HL-60 (cell line): ENCODE measurements around the gene TSPEAR.

Experiments
- DNase-seq, 2 experiments: peaks; one replicate each; pipeline ENCODE4 v3.0.0-alpha.2; 2010 to 2020; ENCODE audit warnings: low read depth in 1 of 2, low spot score in 1 of 2
- H3K27ac ChIP-seq: fragments of 250-450 bp; sonication (Bioruptor Pico); replicated peaks from 2 replicates; pipeline ENCODE4 v1.5.1; 2020; ENCODE audit warnings: mild to moderate bottlenecking, moderate library complexity
- H3K27me3 ChIP-seq: fragments of 250-450 bp; sonication (Bioruptor Pico); 2 replicates; pipeline ENCODE4 v1.5.1; 2021; ENCODE audit warnings: mild to moderate bottlenecking, moderate library complexity; ENCODE audit not compliant: insufficient read depth, poor library complexity, severe bottlenecking
- H3K4me3 ChIP-seq: replicated peaks from 2 replicates; pipeline ENCODE4 v1.5.1; 2011; ENCODE audit warnings: mild to moderate bottlenecking, control low read depth, low read length; ENCODE audit not compliant: insufficient read depth
- GABPA ChIP-seq: IDR thresholded peaks from 2 replicates; pipeline ENCODE4 v1.6.1; 2012; ENCODE audit warnings: low read depth
- POLR2AphosphoS5 ChIP-seq: IDR thresholded peaks from 2 replicates; pipeline ENCODE4 v1.6.1; 2012; ENCODE audit warnings: low read depth
- SPI1 ChIP-seq: IDR thresholded peaks from 2 replicates; pipeline ENCODE4 v1.6.1; 2012; ENCODE audit warnings: low read depth, mild to moderate bottlenecking, borderline replicate concordance
- TF ChIP-seq, protein P1 (sequence below): IDR thresholded peaks from one replicate; pipeline ENCODE4 v1.5.1; 2011; ENCODE audit warnings: low read length, control low read depth, inconsistent platforms; ENCODE audit not compliant: insufficient read depth
- TF ChIP-seq, protein P2 (sequence below): IDR thresholded peaks from 2 replicates; pipeline ENCODE4 v1.6.1; 2012; ENCODE audit warnings: low read depth; ENCODE audit not compliant: insufficient replicate concordance

Gene TSPEAR

DNA sequence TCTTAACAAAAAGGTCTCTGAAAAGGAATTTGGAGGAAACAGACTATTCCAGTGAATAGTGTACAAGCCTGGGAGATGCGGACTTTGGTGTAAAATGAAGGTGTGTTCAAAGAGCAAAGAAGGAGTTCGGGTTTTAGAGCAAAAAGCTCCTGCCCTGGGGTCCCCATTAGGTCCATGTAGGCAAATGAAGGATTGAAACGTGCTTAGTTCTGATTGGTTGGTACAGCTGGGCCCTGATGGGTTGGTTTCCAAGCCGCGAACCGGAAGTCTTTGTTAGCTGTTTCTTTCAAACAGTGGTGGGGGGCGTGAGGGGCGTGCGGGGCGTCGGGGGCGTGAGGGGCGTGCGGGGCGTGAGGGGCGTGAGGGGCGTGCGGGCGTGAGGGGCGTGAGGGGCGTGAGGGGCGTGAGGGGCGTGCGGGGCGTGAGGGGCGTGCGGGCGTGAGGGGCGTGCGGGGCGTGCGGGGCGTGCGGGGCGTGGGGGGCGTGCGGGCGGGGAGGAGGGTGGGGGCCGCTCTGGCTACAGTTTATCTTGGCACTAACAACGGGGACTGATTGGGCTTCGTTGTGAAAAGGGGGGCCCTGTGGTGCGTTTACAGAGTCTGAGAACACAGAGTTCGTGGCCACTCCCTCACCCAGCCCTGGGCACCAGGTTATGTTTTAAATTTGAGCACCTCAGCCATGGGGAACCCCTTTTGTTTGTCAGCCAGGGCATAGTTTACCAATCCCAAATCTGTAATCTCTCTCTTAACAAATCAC is 226.7 kb downstream of the TSPEAR start:
- no peak overlapping the region for H3K4me3 ChIP-seq
- H3K27me3 ChIP-seq: no peaks in the 10 kb centered on the region
- DNase-seq: no peak
- TF ChIP-seq SPI1 (no peak), POLR2AphosphoS5 (no peak), GABPA (no peak)
- TF ChIP-seq, protein P1, sequence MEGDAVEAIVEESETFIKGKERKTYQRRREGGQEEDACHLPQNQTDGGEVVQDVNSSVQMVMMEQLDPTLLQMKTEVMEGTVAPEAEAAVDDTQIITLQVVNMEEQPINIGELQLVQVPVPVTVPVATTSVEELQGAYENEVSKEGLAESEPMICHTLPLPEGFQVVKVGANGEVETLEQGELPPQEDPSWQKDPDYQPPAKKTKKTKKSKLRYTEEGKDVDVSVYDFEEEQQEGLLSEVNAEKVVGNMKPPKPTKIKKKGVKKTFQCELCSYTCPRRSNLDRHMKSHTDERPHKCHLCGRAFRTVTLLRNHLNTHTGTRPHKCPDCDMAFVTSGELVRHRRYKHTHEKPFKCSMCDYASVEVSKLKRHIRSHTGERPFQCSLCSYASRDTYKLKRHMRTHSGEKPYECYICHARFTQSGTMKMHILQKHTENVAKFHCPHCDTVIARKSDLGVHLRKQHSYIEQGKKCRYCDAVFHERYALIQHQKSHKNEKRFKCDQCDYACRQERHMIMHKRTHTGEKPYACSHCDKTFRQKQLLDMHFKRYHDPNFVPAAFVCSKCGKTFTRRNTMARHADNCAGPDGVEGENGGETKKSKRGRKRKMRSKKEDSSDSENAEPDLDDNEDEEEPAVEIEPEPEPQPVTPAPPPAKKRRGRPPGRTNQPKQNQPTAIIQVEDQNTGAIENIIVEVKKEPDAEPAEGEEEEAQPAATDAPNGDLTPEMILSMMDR: no peak
- TF ChIP-seq, protein P2, sequence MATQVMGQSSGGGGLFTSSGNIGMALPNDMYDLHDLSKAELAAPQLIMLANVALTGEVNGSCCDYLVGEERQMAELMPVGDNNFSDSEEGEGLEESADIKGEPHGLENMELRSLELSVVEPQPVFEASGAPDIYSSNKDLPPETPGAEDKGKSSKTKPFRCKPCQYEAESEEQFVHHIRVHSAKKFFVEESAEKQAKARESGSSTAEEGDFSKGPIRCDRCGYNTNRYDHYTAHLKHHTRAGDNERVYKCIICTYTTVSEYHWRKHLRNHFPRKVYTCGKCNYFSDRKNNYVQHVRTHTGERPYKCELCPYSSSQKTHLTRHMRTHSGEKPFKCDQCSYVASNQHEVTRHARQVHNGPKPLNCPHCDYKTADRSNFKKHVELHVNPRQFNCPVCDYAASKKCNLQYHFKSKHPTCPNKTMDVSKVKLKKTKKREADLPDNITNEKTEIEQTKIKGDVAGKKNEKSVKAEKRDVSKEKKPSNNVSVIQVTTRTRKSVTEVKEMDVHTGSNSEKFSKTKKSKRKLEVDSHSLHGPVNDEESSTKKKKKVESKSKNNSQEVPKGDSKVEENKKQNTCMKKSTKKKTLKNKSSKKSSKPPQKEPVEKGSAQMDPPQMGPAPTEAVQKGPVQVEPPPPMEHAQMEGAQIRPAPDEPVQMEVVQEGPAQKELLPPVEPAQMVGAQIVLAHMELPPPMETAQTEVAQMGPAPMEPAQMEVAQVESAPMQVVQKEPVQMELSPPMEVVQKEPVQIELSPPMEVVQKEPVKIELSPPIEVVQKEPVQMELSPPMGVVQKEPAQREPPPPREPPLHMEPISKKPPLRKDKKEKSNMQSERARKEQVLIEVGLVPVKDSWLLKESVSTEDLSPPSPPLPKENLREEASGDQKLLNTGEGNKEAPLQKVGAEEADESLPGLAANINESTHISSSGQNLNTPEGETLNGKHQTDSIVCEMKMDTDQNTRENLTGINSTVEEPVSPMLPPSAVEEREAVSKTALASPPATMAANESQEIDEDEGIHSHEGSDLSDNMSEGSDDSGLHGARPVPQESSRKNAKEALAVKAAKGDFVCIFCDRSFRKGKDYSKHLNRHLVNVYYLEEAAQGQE: no peak
- H3K27ac ChIP-seq: no peak overlapping the region

DNA sequence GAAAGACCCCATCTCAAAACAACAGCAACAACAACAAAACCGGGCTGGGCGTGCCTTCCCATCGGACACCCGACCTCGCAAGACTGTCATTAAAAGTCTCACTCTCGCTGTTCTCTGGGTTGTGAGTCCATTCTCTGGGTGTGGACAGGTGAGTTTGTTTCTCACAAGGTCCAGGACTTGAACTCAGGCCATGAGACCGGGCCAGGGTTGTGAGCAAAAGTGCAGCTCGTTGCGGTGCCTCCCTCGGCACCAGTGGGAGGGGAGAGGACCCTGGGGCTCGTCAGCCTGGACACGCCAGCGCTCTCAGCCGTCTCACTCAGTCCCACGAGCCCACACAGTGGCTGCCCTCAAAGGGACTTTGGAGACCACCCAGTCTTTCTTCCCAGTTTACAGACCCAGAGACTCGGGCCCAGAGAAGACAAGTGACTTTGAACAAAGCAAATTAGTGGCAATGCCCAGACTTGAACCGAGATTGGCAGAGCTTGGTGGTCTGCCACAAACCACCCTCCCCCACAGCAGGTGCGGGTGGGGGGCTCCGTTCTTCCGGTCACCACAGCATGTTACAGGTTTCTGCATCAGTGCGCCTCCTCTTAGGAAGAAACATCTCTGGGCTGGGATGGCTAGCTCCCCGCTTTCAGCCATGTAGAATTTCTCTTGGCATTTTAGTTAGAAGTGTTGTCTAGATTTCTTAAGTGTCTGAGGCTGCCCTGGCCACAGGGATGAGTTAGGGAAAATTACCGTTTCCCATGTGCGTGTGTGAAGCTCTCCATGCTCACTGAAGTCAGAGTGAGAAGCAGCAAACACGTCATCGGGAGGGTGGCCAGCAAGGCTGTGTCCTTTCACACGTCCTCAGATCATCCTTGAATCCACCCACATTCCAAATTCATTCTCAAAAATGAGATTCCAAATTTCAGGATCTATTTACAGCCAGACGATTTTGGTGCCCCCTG is 227.8 kb downstream of the TSPEAR start:
- TF ChIP-seq, protein P1: no peak
- no peak for TF ChIP-seq POLR2AphosphoS5
- TF ChIP-seq, protein P2: no peak
- TF ChIP-seq GABPA: no peak
- no peak for TF ChIP-seq SPI1
- Histone ChIP-seq H3K27ac (no peak overlapping the region), H3K4me3 (no peak overlapping the region), H3K27me3 (no peaks in the 10 kb centered on the region)
- DNase-seq: no peak

DNA sequence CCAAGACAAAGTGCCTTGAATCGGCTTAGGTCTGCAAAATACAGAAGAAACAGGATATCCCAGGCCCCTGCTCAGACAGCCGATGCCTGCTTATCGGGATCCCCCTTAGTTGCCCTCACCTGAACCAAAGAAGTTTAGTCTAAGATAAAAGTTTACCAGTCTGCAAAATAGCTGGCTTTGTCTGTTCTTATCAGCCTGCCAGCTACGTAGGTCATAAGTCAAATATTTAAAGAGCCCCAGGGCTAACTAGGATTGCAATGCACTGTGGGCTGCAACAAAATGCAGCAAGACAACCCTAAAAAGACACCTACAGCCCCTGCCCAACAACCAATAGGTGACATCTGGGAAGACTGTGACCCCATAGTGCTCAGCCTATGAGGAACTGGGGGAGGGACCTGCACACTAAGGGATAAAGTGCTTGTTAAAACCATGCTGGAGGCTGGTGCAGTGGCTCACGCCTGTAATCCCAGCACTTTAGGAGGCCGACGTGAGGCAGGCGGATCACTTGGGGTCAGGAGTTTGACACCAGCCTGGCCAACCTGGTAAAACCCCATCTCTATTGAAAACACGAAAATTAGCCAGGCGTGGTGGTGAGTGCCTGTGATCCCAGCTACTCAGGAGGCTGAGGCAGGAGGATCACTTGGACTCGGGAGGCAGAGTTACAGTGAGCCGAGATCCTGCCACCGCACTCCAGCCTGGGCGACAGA is 228.6 kb downstream of the TSPEAR start:
- no peak overlapping the region for H3K4me3 ChIP-seq
- TF ChIP-seq POLR2AphosphoS5: no peak
- no peak for TF ChIP-seq GABPA
- TF ChIP-seq, protein P1: no peak
- TF ChIP-seq, protein P2: no peak
- no peak for TF ChIP-seq SPI1
- no peaks in the 10 kb centered on the region for H3K27me3 ChIP-seq
- H3K27ac ChIP-seq: no peak overlapping the region
- no peak for DNase-seq
